NCI-H1694 treated with DMSO at 0.1 percent for 48 hours (cell line): ENCODE results near the gene DCXR.

Experiments
- DNase-seq: peaks from one replicate; lab custom pipeline; 2025; lab: John Stamatoyannopoulos, UW

DCXR gene

DNA sequence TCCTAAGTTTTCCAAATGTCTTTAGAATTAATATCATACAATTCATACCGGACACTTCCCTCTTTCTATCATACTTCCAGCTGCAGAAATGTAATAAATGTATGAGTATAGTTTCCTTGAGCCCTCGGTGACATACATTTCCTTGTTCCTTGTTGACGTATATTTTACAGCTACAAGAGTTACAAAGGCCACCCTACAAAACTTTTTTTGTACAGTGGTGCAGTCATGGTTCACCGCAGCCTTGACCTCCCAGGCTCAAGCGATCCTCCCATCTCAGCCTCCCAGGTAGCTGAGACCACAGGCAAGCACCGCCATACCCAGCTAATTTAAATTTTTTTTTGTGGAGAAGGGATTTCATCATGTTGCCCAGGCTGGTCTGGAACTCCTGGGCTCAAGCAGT is 35.3 kb upstream of the DCXR start:
- DNase-seq, result no peak

DNA sequence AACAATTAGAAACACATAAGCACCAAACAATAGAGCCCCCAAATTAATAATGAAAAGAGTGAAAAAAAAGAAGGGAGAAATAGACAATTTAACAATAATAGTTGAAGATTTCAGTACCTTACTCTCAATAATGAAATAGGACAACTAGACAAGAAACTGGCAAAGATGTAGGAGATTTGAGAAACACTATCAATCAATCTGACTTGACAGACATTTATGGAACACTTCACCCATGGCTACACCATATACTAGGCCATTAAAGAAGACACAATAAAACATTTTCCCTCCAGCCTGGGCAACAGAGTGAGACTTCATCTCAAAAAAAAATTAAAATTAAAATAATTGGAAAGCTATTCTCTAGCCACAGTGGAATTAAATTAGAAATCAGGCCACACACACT is 33.1 kb upstream of the DCXR start:
- DNase-seq, result no peak

DNA sequence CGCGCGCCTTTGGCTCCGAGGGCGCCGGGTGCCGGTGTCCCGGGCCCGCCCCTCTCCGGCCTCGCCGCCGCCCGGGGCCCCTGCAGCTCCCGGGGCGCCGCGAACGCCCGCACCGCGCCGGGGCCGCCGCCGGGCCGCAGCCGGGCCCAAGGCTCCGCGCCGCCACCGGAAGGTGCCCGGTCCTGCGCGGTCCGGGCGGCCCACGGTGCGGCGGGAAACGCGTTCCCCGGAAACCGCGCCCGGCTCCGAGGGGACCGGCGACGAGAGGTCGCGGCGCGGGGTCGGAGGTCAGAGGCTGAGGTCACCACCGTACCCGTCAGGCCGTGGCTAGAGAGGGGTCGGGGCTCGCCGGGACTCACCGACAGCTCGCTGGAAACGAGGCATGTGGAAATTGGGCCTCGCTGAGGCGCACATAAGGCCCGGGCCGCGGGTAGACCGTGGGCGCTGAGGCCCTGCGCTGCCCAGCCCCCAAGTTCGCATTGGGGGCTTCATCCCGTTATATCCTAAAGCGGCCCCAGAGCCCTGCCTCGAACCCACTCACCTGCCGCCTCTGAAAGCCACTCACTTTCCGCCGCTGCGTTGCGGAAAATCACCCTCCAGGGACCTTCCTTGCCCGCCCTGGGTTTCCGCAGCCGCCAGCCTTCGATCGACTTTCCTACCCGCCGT is 28.3 kb upstream of the DCXR start, which contains the start of gene DUS1L:
Gene DUS1L (minus strand): TSS at position 167 of the 666 bp plus-strand sequence. CDS start 745 bp downstream, outside the sequence.
- DNase-seq, result no peak

DNA sequence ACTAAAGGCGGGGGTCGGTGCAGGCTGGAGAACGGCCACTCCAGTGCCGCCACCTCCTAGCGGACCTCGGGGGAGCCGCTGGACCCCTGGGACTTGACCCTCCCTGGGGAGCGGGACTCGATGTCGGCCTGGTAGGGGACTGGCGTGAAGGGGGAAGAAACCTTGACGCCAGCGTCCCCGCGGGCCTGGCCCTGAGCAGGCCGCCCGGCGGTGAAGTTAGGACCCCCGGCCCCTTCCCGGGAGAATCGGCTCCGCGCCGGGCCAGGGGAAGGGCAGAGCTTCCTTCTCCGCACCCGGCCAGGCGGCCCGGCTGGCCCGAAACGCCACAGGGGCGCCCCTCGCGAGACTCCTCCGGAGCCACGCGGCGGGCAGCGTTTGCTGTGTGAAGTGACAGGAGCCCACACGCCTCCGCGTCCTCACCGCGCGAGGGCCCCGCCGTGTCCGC is 27.7 kb upstream of the DCXR start:
- DNase-seq, result no peak

DNA sequence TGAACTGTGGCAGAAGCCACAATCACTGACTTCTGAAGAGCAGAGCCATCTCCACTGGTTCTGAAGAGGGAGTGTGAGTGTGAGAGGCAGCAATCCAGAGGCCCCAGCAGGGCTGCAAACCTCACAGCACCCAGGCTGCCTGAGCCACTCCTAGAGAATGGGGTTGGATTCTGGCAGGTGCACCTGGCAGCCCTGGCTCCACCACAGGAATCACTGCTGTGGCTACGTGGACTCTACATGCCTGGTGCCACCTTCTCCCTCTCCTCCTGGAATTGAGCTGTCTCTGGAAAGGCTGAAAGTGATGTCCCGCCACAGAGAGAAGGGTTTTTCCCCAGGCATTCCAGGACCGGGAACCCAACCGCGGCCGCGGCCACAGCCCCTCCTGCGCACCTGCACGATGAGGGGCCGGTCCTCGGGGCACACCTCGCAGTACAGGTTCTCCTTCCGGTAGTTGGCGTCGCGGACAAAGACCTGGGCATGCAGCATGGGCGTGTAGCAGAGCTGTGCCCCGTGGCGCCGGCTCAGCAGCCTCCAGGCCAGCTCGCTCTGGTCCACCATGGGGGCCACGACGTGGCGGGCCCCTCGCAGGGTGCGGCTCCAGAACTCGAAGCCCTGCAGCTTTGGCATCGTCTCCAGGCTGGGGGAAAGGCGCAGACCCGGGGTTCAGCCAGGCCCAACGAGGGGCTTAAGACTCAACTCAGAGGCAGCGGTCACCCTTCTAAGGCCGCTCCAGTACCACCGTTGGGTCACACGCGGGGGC is 27.1 kb upstream of the DCXR start:
- no peak for DNase-seq

DNA sequence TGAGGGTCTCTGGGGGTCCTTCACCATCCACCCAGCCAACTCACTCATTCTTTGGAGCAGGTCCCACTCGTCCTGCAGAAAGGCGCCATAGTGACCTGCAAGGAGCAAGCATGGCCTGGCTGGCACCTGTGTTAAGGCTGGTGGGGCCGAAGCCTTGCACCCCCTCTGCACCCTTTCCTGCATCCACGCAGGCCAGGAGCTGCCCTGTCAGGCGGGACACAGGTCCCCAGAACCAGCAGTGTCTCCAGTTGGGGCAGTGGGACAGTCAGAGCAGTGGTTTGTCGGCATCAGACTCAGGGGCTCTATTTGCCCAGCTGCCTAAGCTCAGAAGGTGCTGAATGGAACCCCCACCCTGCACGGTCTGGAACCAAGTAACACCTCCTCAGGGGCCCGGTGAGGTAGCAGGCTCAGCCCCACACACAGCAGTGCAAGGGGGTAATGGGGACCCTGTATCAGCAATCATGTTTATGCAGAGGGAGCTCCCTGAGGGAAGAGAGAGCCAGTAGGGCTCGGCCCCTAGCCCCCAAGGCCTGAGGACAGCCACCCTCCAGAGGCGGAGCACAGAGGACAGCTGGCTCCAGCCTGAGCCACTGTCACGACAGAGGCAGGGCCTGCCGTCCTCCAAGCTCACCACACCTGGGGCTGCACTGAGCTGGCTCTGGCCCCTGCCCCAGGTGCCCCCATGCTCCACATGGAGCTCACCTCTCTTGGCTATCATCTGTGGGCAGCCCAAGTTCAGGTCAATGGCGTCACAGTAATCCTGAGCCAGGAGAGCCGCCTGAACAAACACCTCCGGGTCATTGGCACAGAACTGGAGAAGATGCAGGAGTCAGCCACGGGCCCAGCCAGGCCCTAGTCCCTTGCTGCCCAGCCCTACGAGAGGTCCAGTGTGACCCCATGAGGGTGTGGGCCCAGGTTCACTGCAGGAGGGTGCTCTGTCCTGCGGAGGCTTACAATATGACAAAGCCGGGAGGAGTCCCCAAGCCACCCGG is 26.2 kb upstream of the DCXR start:
- no peak for DNase-seq

DNA sequence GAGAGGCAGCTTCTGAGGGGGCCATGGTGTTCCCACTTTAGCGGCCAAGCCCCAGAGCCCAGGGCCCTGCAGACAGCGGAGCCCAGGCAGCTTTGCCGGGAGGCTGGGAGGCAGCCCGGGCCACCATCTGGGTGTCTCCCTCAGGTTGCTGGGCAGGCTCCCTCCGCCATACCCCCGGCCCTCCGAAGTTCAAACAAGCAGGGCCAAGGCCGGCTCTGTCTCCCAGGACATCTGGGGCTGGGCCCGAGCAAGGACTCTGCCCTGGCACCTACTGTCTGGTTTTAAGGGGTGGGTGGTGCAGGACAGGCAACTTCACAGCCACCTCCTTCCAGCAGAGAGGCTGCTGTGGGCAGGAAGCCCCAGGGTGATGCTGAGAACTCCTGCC is 25.5 kb upstream of the DCXR start:
- DNase-seq, result no peak

DNA sequence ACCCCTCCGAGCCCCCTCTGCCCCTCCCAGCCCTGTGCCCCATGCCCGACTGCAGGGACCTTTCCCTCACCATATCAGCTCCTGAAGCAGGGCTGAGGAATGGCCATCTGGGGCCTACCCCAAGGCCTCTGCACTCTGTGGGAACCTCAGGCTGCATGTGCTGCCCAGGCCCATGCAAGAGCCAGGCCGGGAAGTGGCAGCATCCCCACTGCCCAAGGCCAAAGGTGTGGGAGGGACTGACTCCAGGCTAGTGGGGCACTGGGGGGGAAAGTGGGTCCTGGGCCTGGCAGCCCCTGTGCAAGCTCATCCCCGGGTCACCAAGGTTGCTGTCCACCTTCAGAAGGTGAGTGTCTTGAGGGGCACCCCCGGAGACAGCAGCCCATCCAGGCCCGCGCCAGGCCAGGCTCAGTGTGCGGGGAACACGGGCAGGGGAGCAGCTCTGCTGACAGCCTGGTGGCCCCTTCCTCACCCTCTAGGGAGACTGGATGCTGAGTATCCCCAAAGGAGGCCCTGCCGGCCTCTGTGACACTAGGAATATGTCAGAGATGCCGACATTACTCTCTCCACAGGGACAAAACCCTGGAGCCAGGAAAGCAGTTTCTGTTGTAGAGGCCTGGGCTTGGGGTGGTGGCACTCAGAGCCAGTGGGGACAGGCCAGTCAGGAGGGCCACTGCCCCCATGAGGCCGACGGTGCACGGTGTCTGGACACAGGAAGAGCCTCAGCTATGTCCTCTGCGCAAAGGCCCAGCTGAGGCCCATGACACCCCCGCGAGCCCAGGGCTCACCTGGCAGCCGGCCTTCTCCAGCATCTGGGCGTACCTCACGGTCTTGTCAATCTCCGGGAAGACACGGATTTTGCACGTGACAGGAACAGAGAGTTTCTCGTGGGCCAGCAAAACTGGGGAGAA is 24.8 kb upstream of the DCXR start:
- DNase-seq, result no peak

DNA sequence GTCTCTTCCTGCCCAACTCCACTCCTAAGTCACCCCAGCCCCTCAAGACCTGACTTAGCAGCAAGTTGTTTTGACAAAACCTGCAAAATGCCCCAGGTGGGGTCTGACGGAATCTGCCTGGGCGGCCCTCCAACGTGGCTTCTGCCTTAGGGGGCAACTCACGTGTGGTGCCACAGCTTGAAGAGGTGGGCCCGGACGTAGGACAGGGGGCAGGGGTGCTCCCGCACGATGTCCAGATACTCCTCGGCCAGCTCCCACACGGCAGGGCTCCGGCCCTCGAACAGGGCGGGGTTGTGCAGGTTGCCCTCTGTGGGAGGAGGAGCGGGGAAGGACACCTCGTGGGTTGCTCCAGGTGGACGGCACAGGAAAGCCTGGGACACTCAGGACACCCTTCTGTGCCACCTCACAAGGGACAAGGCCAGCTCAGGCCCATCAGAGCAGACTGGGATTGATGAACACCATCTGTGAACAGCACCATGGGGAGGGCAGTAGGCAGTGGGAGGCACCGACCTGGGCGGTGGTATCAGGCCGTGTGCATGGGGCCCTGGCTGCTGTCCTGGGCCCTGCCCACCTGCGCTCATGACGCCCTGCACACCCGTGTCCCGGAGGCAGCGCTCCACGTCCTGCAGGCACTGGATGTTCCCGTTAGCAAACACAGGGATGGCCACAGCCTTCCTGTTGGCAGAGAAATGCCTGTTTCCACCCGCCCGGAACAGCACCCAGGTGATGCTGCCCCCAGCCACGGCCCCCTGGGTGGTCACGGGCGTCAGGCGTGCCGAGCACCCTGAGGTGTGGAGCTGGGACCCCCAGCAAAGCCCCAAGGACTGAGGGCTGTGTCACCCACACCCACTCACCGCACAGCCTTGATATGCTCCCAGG is 23.8 kb upstream of the DCXR start:
- no peak for DNase-seq

DNA sequence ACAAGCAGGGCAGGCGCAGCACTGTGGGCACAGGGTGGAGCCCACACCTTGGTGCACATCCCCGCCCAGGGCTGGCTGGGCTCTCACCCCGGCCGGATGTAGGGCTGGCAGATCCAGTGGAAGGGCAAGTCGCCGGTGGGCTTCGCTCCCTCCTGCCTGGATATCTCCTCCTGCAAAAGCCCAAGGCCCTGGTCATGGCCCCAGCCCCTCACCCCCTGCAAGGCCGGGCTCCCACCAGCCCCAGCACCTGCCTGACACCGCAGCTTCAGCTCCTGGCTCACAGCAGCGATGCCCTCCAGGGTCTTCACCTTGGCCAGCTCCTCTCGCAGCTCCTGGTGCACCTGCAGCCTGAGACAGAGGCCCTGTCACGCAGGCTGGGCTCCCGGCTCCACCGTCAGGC is 23.1 kb upstream of the DCXR start:
- no peak for DNase-seq

DNA sequence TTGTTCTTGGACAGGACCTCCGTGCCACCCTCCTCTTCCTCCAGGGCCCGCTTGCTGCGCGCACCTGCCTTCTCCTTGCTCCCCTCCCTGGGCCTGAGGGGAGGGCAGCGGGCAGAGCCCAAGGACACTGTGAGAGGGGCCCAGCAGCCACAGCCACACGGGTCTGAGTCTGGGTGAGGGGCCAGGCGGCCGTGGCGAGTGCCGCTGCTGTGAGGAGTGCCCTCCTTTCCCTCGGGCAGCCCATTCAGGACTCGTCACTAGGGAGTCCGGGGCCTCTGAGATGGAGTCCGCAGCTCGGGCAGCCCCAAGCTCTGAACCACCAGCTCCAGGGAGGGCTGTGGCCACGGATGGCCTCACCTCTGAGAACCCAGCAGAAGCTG is 22.5 kb upstream of the DCXR start:
- DNase-seq, result no peak

DNA sequence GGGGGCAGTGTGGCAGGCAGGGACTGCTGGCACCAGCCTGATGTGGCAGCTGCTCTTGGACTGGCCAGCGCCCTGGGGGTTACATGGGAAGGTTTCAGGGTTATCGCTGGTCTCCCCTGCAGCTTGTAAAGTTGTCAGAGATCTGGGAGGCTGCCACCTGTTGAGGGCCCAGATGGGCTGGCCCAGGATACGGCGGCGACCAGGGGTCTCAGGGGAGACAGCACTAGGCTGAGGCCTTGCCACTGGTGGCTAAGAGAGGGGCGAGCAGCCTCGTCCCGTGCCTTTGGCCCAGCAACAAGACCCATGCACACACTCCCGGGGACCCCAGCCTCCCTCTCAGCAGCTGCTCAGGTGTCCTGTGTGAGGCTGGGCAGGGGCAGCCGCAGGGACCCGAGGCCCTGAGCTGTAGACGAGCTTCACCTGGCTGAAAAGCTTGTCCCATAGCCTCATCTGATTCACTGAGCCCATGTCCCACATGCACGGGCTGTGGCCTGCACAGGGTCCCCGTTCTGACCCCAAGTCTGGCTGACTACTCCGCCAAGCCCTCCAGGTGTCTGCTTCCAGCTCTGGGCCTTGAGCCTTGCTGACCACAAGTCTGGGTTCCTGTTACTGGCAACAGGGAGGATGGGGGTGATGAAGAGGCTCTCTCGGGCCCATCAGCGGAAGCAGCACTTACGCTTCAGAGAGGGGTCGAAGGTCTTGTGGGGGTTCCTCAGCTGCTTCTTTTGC is 21.9 kb upstream of the DCXR start:
- DNase-seq, result no peak

DNA sequence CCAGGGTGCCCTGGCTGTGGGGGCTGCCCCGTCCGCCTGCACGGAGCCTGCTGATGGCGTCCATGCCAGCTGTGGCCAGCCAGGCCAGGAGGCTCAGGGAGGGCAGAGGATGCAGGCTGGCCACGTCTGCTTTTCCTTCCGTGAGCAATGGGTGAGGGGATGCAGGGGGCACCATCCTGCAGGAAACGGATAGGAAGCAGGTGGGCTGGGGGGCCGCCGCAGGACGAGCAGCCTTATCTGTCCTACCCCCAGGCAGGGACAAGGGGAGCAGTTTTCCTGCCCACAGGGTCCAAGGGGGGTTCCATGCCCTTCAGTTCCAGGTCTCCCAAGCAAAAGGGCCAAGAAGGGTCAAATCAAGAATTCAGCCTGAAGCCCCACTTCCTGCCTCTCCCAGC is 21.4 kb upstream of the DCXR start:
- DNase-seq, result no peak

DNA sequence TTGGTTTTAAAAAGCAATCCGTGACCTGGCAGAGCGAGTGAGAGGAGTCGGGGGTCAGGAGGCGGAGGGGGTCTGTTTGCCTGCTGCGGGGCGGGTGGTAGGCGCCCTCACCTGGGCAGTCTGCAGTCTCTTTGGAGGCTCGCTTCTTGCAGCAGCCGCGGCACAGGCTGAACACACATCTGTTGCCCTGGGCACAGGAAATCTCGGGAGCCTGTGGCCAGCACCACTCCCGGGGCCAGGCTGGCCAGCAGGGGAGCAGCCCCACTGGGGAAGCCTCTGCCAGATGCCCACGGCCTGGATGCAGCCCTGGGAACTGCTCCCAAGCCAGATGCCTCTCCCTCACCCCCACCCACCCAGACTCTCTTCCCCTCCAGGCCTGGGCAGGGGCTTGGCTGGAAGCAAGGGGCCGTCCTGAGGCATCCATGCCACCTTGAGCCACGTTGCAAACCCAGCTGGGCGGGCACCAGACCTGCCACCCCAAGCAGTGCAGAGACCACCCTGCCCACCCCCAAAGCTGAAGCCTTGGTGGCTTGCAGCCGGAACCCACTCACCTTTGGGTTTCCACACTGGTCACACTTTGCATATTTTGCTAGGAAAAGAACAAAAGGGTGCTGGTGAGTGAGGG is 20.8 kb upstream of the DCXR start:
- DNase-seq, result no peak

DNA sequence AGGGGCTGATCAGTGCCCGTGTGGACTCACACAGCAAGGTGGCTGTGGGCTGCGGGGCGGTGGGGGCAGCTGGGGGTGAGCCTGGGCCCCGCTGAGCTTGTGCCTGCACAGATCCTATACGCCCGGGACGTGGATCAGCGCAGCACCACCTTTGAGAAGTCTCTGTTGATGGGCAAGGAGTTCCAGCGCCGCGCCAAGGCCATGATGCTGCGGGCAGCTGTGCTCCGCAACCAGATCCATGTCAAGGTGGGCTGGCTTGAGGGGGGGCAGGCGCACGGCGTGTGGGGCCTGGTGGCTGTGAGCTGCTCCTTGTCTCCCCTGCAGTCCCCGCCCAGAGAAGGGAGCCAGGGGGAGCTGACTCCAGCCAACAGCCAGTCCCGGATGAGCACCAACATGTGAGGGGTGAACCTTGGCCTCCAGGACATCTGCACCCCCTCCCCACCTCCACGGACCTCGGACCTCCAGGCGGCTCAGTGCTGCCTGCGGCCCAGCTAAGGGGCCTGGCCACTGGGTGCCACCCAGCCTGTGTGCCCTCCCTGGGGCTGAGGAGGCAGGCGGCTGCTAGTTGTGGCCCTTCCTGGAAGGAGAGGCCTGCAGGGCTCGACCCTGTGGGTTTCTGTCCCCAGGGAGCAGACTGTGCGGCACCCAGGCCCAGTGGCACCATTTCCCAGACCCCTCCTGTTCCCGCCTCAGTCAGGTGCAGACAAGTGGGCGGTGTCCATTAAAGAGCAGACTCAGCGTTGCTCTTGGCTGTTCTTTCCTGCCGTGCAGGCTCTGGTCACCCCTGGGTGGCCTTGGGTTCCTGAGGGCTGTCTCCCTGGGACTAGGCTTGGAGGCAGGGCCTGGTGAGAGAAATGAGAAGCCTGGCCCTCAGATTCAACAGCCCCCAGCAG is 19.5 kb upstream of the DCXR start:
- DNase-seq, result no peak

DNA sequence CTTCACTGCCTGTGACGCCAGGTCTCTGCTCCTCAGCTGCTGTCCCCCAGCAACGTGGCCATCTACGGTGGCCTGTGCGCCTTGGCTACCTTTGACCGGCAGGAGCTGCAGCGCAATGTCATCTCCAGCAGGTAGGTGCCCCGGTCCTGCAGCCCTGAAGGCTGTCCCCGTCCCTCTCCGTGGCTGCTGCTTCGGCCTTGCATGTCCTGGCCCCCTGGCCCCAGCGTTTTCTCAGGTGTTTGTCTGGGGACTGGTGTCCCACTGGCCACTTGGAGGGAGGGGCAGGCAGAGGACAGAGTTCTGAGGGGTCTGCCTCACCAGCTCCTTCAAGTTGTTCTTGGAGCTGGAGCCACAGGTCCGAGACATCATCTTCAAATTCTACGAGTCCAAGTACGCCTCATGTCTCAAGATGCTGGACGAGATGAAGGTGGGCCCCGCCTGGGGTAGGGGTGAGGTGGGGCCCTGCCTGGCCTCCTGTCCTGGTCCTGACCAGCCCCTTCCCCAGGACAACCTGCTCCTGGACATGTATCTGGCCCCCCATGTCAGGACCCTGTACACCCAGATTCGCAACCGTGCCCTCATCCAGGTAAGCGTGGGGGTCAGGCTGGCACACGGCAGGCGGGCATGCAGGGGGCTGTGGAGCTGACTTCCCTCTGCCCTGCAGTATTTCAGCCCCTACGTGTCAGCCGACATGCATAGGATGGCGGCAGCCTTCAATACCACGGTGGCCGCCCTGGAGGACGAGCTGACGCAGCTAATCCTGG is 18.6 kb upstream of the DCXR start:
- DNase-seq, result no peak
